Suprapubic skin (tissue), 4 donors: ENCODE results near the gene MFN2. TPM values are rescaled to one million over a fixed set of nuclear protein-coding genes. Genes with fewer than 3 reads are reported as not detected.

Experiments used
- DNase-seq, 2 donors: peaks; one replicate each; pipeline ENCODE4 v3.0.0-alpha.2; 2019; ENCODE audit warnings: low spot score in 2 of 2
- H3K27ac ChIP-seq: fragments of 200-600 bp; sonication (generic); one replicate; pipeline ENCODE4 v1.5.1; 2019
- H3K27me3 ChIP-seq: fragments of 200-600 bp; sonication (generic); one replicate; pipeline ENCODE4 v1.5.1; 2019
- H3K36me3 ChIP-seq: fragments of 200-600 bp; sonication (generic); one replicate; pipeline ENCODE4 v1.5.1; 2019
- H3K4me1 ChIP-seq: fragments of 200-600 bp; sonication (generic); one replicate; pipeline ENCODE4 v1.5.1; 2019
- H3K4me3 ChIP-seq: fragments of 200-600 bp; sonication (generic); one replicate; pipeline ENCODE4 v1.5.1; 2019; ENCODE audit warnings: mild to moderate bottlenecking
- H3K9me3 ChIP-seq: fragments of 200-600 bp; sonication (generic); one replicate; pipeline ENCODE4 v1.5.1; 2019
- EP300 ChIP-seq: sonication (generic); formaldehyde crosslinking; IDR thresholded peaks from one replicate; pipeline ENCODE4 v1.6.1; 2017; ENCODE audit warnings: antibody characterized with exemption
- POLR2A ChIP-seq, 2 donors: fragments of 450-650 bp; IDR thresholded peaks; one replicate each; pipeline ENCODE4 v1.6.1; 2017; ENCODE audit warnings: antibody characterized with exemption in 2 of 2, mild to moderate bottlenecking in 2 of 2, moderate library complexity in 2 of 2
- POLR2AphosphoS5 ChIP-seq, 3 donors: sonication (generic); formaldehyde crosslinking; IDR thresholded peaks; one replicate each; pipeline ENCODE4 v1.6.1; 2017; ENCODE audit warnings: antibody characterized with exemption in 3 of 3
- WGBS: methylation state at CpG from one replicate; pipeline ENCODE4 v1.1.5; 2018; 5-methylcytosine and 5-hydroxymethylcytosine counted together
- total RNA-seq, 4 donors: library from RNA; depleted of rRNA; stranded (reverse); fragments of >200 nt; gene quantifications; one replicate each; pipeline ENCODE4 v1.1.0, GENCODE V29; 2016
- TF ChIP-seq, protein P1 (sequence below), 2 donors: fragments of 200-600 bp in 1 of 2; fragments of 450-650 bp in 1 of 2; sonication (generic) in 1 of 2; IDR thresholded peaks; one replicate each; pipeline ENCODE4 v1.5.1; 2016 to 2019; ENCODE audit warnings: antibody characterized with exemption in 2 of 2, mild to moderate bottlenecking in 1 of 2, moderate library complexity in 1 of 2

MFN2 gene
- total RNA-seq, 4 donors from 2014 or later = 106 to 146 (median 124) TPM

DNA sequence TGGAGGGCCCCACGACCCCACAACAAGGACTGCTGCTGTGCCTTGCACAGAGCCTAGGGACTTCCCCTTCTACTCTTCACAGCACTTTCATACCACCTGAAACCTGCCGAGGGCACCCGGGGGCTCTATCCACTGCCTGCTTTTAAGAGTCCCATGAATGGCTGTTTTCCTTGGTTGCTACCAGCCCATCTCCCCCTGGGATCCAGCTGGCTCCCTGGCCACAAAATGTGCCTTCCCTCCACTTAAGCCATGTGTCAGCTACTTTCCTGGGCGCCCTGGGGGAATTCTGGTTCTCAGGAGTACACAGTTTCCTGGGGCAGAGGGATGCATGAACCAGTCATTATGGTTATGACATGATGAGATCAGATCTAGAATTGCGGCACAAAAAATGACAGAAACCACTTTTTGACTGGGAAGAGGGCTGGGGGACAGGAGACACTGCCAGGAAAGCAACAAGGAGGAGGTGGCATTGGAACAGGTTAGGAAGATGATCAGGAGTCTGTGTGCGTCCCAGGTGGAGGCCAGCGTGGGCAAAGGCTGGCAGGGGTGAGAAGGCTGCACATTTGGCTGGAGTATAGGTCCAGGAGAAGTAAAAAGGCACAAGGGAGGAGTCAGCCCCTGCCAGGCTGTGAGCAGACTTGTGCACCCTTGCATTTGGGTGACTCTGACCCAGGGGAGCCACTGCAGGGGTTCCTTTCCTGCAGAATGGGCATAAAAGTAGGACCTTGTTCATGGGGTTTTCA lies 79.6 kb downstream of the MFN2 start:
- Histone ChIP-seq H3K4me3 (no peak overlapping the region), H3K4me1 (peaks cover 10% of the 10 kb centered on the region), H3K27me3 (peaks cover 40% of the 10 kb centered on the region), H3K27ac (no peak overlapping the region), H3K9me3 (no peaks in the 10 kb centered on the region), H3K36me3 (no peaks in the 10 kb centered on the region)
- TF ChIP-seq POLR2AphosphoS5 (IDR thresholded peaks at IDR 0.05) = no peak
- no peak for TF ChIP-seq EP300
- TF ChIP-seq, protein P1, sequence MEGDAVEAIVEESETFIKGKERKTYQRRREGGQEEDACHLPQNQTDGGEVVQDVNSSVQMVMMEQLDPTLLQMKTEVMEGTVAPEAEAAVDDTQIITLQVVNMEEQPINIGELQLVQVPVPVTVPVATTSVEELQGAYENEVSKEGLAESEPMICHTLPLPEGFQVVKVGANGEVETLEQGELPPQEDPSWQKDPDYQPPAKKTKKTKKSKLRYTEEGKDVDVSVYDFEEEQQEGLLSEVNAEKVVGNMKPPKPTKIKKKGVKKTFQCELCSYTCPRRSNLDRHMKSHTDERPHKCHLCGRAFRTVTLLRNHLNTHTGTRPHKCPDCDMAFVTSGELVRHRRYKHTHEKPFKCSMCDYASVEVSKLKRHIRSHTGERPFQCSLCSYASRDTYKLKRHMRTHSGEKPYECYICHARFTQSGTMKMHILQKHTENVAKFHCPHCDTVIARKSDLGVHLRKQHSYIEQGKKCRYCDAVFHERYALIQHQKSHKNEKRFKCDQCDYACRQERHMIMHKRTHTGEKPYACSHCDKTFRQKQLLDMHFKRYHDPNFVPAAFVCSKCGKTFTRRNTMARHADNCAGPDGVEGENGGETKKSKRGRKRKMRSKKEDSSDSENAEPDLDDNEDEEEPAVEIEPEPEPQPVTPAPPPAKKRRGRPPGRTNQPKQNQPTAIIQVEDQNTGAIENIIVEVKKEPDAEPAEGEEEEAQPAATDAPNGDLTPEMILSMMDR (IDR thresholded peaks at IDR 0.05) = no peak
- TF ChIP-seq POLR2A (IDR thresholded peaks at IDR 0.05) = no peak
- DNase-seq = no peak
- 57% methylated on average over 7 of the region's 7 CpGs for WGBS

- Histone ChIP-seq H3K4me1 (peaks cover 10% of the 10 kb centered on the region), H3K9me3 (no peaks in the 10 kb centered on the region), H3K36me3 (no peaks in the 10 kb centered on the region), H3K27ac (no peak overlapping the region), H3K4me3 (no peak overlapping the region), H3K27me3 (peaks cover 46% of the 10 kb centered on the region)
- no peak for DNase-seq
- 93% methylated on average over 3 of the region's 3 CpGs for WGBS
- no peak for TF ChIP-seq EP300
- TF ChIP-seq, protein P1 (IDR thresholded peaks at IDR 0.05) = no peak
- TF ChIP-seq POLR2A (IDR thresholded peaks at IDR 0.05) = no peak
These were observed 80.3 kb downstream of the MFN2 start for GRCh38 chr1:12060500-12060899.

Other genes starting within 250 kb of the MFN2 start
- gene AGTRAP, start 244.3 kb upstream of the MFN2 start, total RNA-seq = 10 to 100 TPM; 34.7 to 52.5 (median 47.2) TPM
- 1 to 10 TPM in 2 of 4 donors, not detected in 2; 1.1 to 6.1 TPM for gene C1orf167, start 218.3 kb upstream of the MFN2 start, total RNA-seq
- 10 to 100 TPM; 35.0 to 57.5 (median 39.7) TPM for gene MTHFR, start 174.5 kb upstream of the MFN2 start, total RNA-seq
- 10 to 100 TPM in 2 of 4 donors, 1 to 10 TPM in 2; 6.2 to 22.5 (median 10.2) TPM for gene CLCN6, start 174.3 kb upstream of the MFN2 start, total RNA-seq
- not detected for gene NPPA, start 132.7 kb upstream of the MFN2 start, total RNA-seq
- not detected for gene NPPB, start 121.5 kb upstream of the MFN2 start, total RNA-seq
- gene KIAA2013, start 54.0 kb upstream of the MFN2 start, total RNA-seq = 10 to 100 TPM; 59.5 to 98.4 (median 78.8) TPM
- gene PLOD1, start 45.7 kb upstream of the MFN2 start, total RNA-seq = 10 to 100 TPM; 26.7 to 47.6 (median 37.7) TPM
- gene MIIP, start 39.1 kb downstream of the MFN2 start, total RNA-seq = 10 to 100 TPM; 31.1 to 40.3 (median 35.9) TPM
- gene TNFRSF8, start 82.9 kb downstream of the MFN2 start, total RNA-seq = 1 to 10 TPM in 1 of 4 donors, under 1 TPM in 3; 0.30 to 1.2 (median 0.75) TPM
- gene TNFRSF1B, start 186.5 kb downstream of the MFN2 start, total RNA-seq = 10 to 100 TPM in 2 of 4 donors, 1 to 10 TPM in 2; 6.3 to 35.2 (median 11.9) TPM
- 100 to 1,000 TPM in 3 of 4 donors, 10 to 100 TPM in 1; 94.4 to 472 (median 163) TPM for gene VPS13D, start 249.6 kb downstream of the MFN2 start, total RNA-seq